ENCODE results near the gene TBX10.

DNA sequence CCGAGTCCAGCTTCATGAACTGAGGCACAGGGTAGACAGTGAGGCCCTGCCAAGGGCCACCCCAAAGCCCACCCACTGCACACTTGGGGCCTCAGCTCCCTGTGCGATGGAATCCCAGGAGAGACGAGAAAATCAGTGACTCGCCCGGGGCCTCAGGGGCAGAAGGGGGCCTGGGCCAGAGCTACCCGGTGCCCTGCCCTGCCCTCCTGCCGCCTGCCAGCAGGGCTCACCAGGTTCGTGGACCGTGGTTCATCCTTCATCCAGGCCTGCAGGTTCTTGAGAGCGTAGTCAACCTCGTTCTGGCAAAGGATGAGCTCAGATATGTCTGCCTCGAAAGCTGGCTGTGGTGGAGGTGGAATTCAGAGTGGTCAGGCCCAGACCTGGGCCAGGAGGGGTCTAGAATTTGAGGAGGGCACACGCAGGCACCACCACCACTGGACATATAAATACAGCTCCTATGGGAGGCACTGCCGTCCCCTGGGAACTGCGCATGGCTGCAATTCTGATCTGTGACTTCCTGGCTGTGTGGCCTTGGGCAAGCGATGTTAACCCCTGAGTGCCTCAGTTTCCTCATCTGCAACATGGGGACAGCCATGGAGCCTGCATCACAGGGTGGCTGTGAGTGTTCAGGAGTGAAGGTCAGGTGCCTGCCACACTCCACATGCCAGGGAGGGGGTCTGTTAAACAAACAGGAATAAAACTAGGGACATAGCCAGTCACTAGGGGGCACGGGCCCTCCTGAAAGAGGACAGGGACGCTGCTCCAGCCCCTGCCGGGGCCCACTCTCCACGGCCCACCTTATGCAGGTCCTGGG, 27.3 kb upstream of the TBX10 start:
- TF ChIP-seq SIN3A (IDR thresholded peaks at IDR 0.05; ENCODE audit: borderline replicate concordance, insufficient read depth, low read length) (no peak), TAF1 (IDR thresholded peaks at IDR 0.05; ENCODE audit: borderline replicate concordance, insufficient read depth, low read length) (no peak), POLR2AphosphoS5 (IDR thresholded peaks at IDR 0.05; ENCODE audit: low read depth, low read length) (no peak)

Measured in PFSK-1 (cell line).